GM12878 (cell line): Measurements from ENCODE around the gene CAMK4. TPM values are rescaled to one million over a fixed set of nuclear protein-coding genes. Genes with fewer than 3 reads are reported as not detected.
A peak's percentile ranks its signal among the peaks of the same experiment; 100 is the strongest.

Source experiments
- CBX3 ChIP-seq: fragments of 200-600 bp; sonication (generic); IDR thresholded peaks from 2 replicates; pipeline ENCODE4 v1.6.1; 2016; ENCODE audit warnings: low read depth, borderline replicate concordance
- CBX5 ChIP-seq: sonication (generic); IDR thresholded peaks from 2 replicates; pipeline ENCODE4 v1.6.1; 2016; ENCODE audit warnings: low read depth, moderate library complexity, mild to moderate bottlenecking, inconsistent platforms
- CEBPZ ChIP-seq: fragments of 150-350 bp; IDR thresholded peaks from 2 replicates; pipeline ENCODE4 v1.6.1; 2016; ENCODE audit warnings: low read depth, low read length
- CHD1 ChIP-seq: IDR thresholded peaks from 2 replicates; pipeline ENCODE4 v1.6.1; 2012; ENCODE audit warnings: low read depth, low read length, improper control_type of control experiment
- EGR1 ChIP-seq, 2 experiments: IDR thresholded peaks; 1 replicate in 1 of 2; 2 replicates in 1 of 2; pipeline ENCODE4 v1.6.1; 2011 to 2012; ENCODE audit warnings: low read depth in 2 of 2, low read length in 2 of 2, borderline replicate concordance in 1 of 2, mild to moderate bottlenecking in 1 of 2, moderate library complexity in 1 of 2
- IKZF1 ChIP-seq: fragments of 450-650 bp; conservative IDR thresholded peaks from 2 replicates; pipeline ENCODE4 v1.6.1; 2017; ENCODE audit warnings: antibody characterized with exemption, mild to moderate bottlenecking
- IRF3 ChIP-seq: fragments of 450-650 bp; IDR thresholded peaks from 2 replicates; pipeline ENCODE4 v1.6.1; 2014; ENCODE audit warnings: mild to moderate bottlenecking
- MYB ChIP-seq: fragments of 150-350 bp; IDR thresholded peaks from 2 replicates; pipeline ENCODE4 v1.6.1; 2014; ENCODE audit warnings: mild to moderate bottlenecking, low read depth, low read length, borderline replicate concordance
- NFYA ChIP-seq: IDR thresholded peaks from 2 replicates; pipeline ENCODE4 v1.6.1; 2011; ENCODE audit warnings: low read depth, mild to moderate bottlenecking, low read length, improper control_type of control experiment, borderline replicate concordance
- POLR2A ChIP-seq: IDR thresholded peaks from 2 replicates; pipeline ENCODE4 v1.6.1; 2011; ENCODE audit warnings: low read depth, mild to moderate bottlenecking, low read length
- SMARCA5 ChIP-seq: fragments of 450-650 bp; IDR thresholded peaks from 2 replicates; pipeline ENCODE4 v1.6.1; 2017; ENCODE audit warnings: mild to moderate bottlenecking
- SREBF2 ChIP-seq: IDR thresholded peaks from 2 replicates; pipeline ENCODE4 v1.6.1; 2012; ENCODE audit warnings: mild to moderate bottlenecking, low read length
- TCF12 ChIP-seq: IDR thresholded peaks from 2 replicates; pipeline ENCODE4 v1.6.1; 2011; ENCODE audit warnings: low read depth, mild to moderate bottlenecking, low read length
- polyA plus RNA-seq, 11 experiments: library from polyadenylated mRNA; depleted of rRNA in 4 of 11; unstranded in 6 of 11; stranded (reverse) in 5 of 11; fragments of >200 nt; fragmentation: Nextera tagmentation in 4 of 11; fragmentation: Illumina TruSeq in 1 of 11; extraction: Ambion mirVana in 4 of 11; extraction: Trizol in 1 of 11; gene quantifications; 1 replicate in 1 of 11; 2 replicates in 10 of 11; pipeline versions ENCODE4 v1.2.1 to v1.2.3, GENCODE V29; 2011 to 2016; ENCODE audit warnings: inconsistent platforms in 2 of 11, missing spikeins in 2 of 11, low read depth in 1 of 11
- total RNA-seq, 4 experiments: library from RNA; depleted of rRNA in 3 of 4; stranded (reverse); fragments of >200 nt in 3 of 4; fragmentation: Illumina TruSeq in 1 of 4; extraction: Trizol in 1 of 4; gene quantifications; 2 replicates each; pipeline versions ENCODE4 v1.2.1 to v1.2.3, GENCODE V29; 2013 to 2021
- TF ChIP-seq, protein P1 (sequence below): fragments of 450-650 bp; formaldehyde crosslinking; IDR thresholded peaks from 2 replicates; pipeline ENCODE4 v1.4.0; 2020; ENCODE audit warnings: mild to moderate bottlenecking, moderate library complexity
- TF ChIP-seq, protein P2 (sequence below): IDR thresholded peaks from 2 replicates; pipeline ENCODE4 v1.6.1; 2012; ENCODE audit warnings: low read depth, low read length, improper control_type of control experiment
- TF ChIP-seq, protein P3 (sequence below): fragments of 450-650 bp; IDR thresholded peaks from 2 replicates; pipeline ENCODE4 v1.6.1; 2016; ENCODE audit warnings: mild to moderate bottlenecking
- TF ChIP-seq, protein P4 (sequence below): IDR thresholded peaks from 2 replicates; pipeline ENCODE4 v1.6.1; 2011; ENCODE audit warnings: borderline replicate concordance, low read depth, mild to moderate bottlenecking, moderate library complexity, mixed read lengths, low read length; ENCODE audit not compliant: insufficient read depth; ENCODE audit errors: extremely low read length

CAMK4 gene
- total and polyA plus RNA-seq, 10 of the 15 experiments (the other 5 are each of a cell fraction or from before 2014, with no cell fraction given) = 13.3 to 51.9 (median 35.3) TPM

DNA sequence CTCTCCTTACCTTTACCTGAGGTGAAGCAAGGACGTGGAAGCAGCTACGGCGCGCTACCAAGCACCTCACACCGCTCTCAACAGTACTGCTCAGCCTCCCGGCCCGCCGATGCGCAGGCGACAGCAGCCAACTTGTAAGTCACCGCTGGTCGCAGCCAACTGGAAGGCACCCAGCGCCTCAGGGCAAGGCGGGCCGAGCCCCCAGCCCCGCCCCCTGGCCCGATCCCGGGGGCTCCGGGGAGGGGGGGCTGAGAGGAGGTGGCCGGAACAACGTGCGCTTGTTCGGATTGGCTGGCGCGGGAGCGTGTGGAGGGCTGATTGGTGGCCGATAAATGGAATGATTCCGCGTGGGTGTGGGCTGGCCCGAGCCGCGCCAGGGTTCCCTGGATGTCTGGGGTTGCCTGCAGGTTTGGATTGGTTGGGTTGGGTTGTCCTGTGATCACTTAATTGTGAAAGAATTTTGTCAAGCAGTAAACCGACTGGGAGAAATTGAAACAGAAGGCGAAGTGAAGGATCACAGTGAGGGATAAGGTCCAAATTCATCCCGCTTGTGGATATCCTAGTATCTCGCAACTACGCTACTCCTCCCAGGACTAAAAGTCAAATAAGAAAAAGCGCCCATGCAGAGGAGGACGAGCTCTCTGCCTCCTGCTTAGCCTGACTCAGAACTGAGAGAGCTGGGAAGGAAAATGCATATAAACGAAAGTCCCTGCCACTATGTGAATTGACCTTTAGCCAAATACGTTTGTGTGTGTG, 288.4 kb downstream of the CAMK4 start, which contains the start of gene STARD4 (continued):
- TF ChIP-seq IRF3 (no peak), EGR1 (IDR thresholded peaks at IDR 0.05; ENCODE audit: borderline replicate concordance in 1 of 2, low read depth in 2 of 2, low read length in 2 of 2) (peak in 1 of 2 experiments; percentile 95; a peak in 2 of 3 replicates), CEBPZ (no peak), SREBF2 (peak; percentile 82), NFYA (no peak), CHD1 (0 out of 2 replicates have a peak, but pooled peaks have one; percentile 49), IKZF1 (peak; percentile 82), POLR2A (peak; percentile 99), SMARCA5 (peak; percentile 53; the same call in 1 of the 2 replicates), MYB (no peak), TCF12 (no peak), CBX3 (no peak), CBX5 (no peak)
- TF ChIP-seq, protein P1, sequence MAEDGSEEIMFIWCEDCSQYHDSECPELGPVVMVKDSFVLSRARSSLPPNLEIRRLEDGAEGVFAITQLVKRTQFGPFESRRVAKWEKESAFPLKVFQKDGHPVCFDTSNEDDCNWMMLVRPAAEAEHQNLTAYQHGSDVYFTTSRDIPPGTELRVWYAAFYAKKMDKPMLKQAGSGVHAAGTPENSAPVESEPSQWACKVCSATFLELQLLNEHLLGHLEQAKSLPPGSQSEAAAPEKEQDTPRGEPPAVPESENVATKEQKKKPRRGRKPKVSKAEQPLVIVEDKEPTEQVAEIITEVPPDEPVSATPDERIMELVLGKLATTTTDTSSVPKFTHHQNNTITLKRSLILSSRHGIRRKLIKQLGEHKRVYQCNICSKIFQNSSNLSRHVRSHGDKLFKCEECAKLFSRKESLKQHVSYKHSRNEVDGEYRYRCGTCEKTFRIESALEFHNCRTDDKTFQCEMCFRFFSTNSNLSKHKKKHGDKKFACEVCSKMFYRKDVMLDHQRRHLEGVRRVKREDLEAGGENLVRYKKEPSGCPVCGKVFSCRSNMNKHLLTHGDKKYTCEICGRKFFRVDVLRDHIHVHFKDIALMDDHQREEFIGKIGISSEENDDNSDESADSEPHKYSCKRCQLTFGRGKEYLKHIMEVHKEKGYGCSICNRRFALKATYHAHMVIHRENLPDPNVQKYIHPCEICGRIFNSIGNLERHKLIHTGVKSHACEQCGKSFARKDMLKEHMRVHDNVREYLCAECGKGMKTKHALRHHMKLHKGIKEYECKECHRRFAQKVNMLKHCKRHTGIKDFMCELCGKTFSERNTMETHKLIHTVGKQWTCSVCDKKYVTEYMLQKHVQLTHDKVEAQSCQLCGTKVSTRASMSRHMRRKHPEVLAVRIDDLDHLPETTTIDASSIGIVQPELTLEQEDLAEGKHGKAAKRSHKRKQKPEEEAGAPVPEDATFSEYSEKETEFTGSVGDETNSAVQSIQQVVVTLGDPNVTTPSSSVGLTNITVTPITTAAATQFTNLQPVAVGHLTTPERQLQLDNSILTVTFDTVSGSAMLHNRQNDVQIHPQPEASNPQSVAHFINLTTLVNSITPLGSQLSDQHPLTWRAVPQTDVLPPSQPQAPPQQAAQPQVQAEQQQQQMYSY (CRISPR knock-in tag) = no peak
- TF ChIP-seq, protein P2, sequence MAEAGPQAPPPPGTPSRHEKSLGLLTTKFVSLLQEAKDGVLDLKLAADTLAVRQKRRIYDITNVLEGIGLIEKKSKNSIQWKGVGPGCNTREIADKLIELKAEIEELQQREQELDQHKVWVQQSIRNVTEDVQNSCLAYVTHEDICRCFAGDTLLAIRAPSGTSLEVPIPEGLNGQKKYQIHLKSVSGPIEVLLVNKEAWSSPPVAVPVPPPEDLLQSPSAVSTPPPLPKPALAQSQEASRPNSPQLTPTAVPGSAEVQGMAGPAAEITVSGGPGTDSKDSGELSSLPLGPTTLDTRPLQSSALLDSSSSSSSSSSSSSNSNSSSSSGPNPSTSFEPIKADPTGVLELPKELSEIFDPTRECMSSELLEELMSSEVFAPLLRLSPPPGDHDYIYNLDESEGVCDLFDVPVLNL = no peak
- TF ChIP-seq, protein P3, sequence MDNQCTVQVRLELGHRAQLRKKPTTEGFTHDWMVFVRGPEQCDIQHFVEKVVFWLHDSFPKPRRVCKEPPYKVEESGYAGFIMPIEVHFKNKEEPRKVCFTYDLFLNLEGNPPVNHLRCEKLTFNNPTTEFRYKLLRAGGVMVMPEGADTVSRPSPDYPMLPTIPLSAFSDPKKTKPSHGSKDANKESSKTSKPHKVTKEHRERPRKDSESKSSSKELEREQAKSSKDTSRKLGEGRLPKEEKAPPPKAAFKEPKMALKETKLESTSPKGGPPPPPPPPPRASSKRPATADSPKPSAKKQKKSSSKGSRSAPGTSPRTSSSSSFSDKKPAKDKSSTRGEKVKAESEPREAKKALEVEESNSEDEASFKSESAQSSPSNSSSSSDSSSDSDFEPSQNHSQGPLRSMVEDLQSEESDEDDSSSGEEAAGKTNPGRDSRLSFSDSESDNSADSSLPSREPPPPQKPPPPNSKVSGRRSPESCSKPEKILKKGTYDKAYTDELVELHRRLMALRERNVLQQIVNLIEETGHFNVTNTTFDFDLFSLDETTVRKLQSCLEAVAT = peak; percentile 98
- TF ChIP-seq, protein P4, sequence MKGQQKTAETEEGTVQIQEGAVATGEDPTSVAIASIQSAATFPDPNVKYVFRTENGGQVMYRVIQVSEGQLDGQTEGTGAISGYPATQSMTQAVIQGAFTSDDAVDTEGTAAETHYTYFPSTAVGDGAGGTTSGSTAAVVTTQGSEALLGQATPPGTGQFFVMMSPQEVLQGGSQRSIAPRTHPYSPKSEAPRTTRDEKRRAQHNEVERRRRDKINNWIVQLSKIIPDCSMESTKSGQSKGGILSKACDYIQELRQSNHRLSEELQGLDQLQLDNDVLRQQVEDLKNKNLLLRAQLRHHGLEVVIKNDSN = no peak
